ENCODE measurements around the gene TMC7. TPM values are rescaled to one million over a fixed set of nuclear protein-coding genes. Genes with fewer than 3 reads are reported as not detected.

The TMC7 gene
- total and polyA plus RNA-seq, 12 donors: 0.76 to 1.9 (median 1.2) TPM

Other genes with a start within 250 kb of the TMC7 start
- gene RPS15A, start 193.6 kb upstream of the TMC7 start, total RNA-seq: 100 to 1,000 TPM; 613 to 968 (median 724) TPM
- gene RPS15A, start 193.6 kb upstream of the TMC7 start, polyA plus RNA-seq: 1,000 to 10,000 TPM; 1,020 to 3,398 TPM
- gene ARL6IP1, start 182.4 kb upstream of the TMC7 start, total RNA-seq: 10 to 100 TPM; 18.6 to 46.6 (median 21.1) TPM
- 10 to 100 TPM; 25.5 to 32.7 TPM for gene ARL6IP1, start 182.4 kb upstream of the TMC7 start, polyA plus RNA-seq
- gene SMG1, start 57.5 kb upstream of the TMC7 start, total RNA-seq: 10 to 100 TPM; 35.5 to 58.2 (median 51.9) TPM
- gene SMG1, start 57.5 kb upstream of the TMC7 start, polyA plus RNA-seq: 10 to 100 TPM; 11.7 to 23.2 TPM
- gene COQ7, start 83.7 kb downstream of the TMC7 start, total RNA-seq: 10 to 100 TPM; 37.0 to 52.9 (median 43.6) TPM
- 10 to 100 TPM; 21.3 to 24.2 TPM for gene COQ7, start 83.7 kb downstream of the TMC7 start, polyA plus RNA-seq
- gene ITPRIPL2, start 130.0 kb downstream of the TMC7 start, total RNA-seq: 10 to 100 TPM; 11.5 to 30.6 (median 13.8) TPM
- 1 to 10 TPM; 5.0 to 5.2 TPM for gene ITPRIPL2, start 130.0 kb downstream of the TMC7 start, polyA plus RNA-seq
- gene SYT17, start 184.3 kb downstream of the TMC7 start, total RNA-seq: 1 to 10 TPM in 3 of 10 donors, under 1 TPM in 7; 0.20 to 1.3 (median 0.69) TPM
- gene SYT17, start 184.3 kb downstream of the TMC7 start, polyA plus RNA-seq: under 1 TPM; 0.41 to 0.51 TPM